HUES6 (cell line): Measurements from ENCODE around the gene SKIC3.

Experiments
- H3K27ac ChIP-seq: 2 replicates; pipeline ENCODE4 v1.7.0; 2013; ENCODE audit warnings: low read depth, mild to moderate bottlenecking, low read length, inconsistent platforms
- H3K27me3 ChIP-seq: 2 replicates; pipeline ENCODE4 v1.6.1; 2013; ENCODE audit warnings: low read length; ENCODE audit not compliant: control insufficient read depth, insufficient read depth
- H3K36me3 ChIP-seq: 2 replicates; pipeline ENCODE4 v1.6.1; 2013; ENCODE audit warnings: low read length; ENCODE audit not compliant: control insufficient read depth, insufficient read depth
- H3K4me1 ChIP-seq: 2 replicates; pipeline ENCODE4 v1.6.1; 2013; ENCODE audit warnings: low read length; ENCODE audit not compliant: control insufficient read depth, insufficient read depth
- H3K4me3 ChIP-seq: 2 replicates; pipeline ENCODE4 v1.5.1; 2013; ENCODE audit warnings: low read depth, low read length
- H3K9ac ChIP-seq: one replicate; pipeline ENCODE4 v1.6.1; 2013; ENCODE audit warnings: mild to moderate bottlenecking, low read length
- H3K9me3 ChIP-seq: 2 replicates; pipeline ENCODE4 v1.6.1; 2013; ENCODE audit warnings: low read depth, low read length; ENCODE audit not compliant: control insufficient read depth, insufficient read depth

The SKIC3 gene

GRCh38 chr5:95532415-95532814 lies 22.4 kb downstream of the SKIC3 start:
- peaks cover 47% of the 10 kb centered on the region for H3K36me3 ChIP-seq
- peak overlapping the region; percentile 14; the same call in 1 of the 2 replicates for H3K4me3 ChIP-seq
- peak overlapping the region; percentile 34 for H3K27ac ChIP-seq

GRCh38 chr5:95531491-95531890 lies 23.3 kb downstream of the SKIC3 start:
- Histone ChIP-seq H3K27ac (no peak overlapping the region), H3K27me3 (no peaks in the 10 kb centered on the region), H3K4me3 (no peak overlapping the region), H3K9me3 (no peaks in the 10 kb centered on the region), H3K36me3 (peaks cover 47% of the 10 kb centered on the region), H3K4me1 (peaks cover 29% of the 10 kb centered on the region), H3K9ac (no peak overlapping the region)

More at GRCh38 chr5:95532415-95532814, 22.4 kb downstream of the SKIC3 start:
- H3K4me1 ChIP-seq: peaks cover 29% of the 10 kb centered on the region
- no peak overlapping the region for H3K9ac ChIP-seq
- no peaks in the 10 kb centered on the region for H3K27me3 ChIP-seq
- no peaks in the 10 kb centered on the region for H3K9me3 ChIP-seq

- Histone ChIP-seq H3K4me3 (no peak overlapping the region), H3K4me1 (peaks cover 29% of the 10 kb centered on the region), H3K36me3 (peaks cover 51% of the 10 kb centered on the region)
These were observed 24.4 kb downstream of the SKIC3 start for GRCh38 chr5:95530416-95530815.

DNA sequence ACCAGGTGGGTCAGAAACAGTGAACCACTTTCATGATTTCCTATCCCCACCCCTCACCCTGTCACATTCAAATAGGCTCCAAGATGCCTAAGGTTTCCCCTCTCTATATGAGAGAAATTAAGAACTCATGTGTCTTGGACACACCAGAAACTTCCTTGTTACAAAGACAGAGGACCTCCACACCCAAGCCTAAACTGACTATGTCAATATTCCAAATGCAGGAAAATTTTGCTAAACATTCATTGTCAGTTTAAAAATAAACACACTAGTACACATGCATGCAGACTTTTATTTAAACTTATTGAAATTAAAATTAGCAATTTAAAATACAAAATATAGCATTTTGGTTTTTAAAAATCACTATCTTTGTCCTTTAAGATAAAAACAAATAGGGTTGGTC lies 26.2 kb downstream of the SKIC3 start:
- H3K4me1 ChIP-seq: peaks cover 20% of the 10 kb centered on the region
- H3K9ac ChIP-seq: no peak overlapping the region
- H3K9me3 ChIP-seq: no peaks in the 10 kb centered on the region
- no peak overlapping the region for H3K27ac ChIP-seq
- H3K4me3 ChIP-seq: no peak overlapping the region
- no peaks in the 10 kb centered on the region for H3K27me3 ChIP-seq
- peaks cover 63% of the 10 kb centered on the region for H3K36me3 ChIP-seq

More at GRCh38 chr5:95530416-95530815, 24.4 kb downstream of the SKIC3 start:
- no peak overlapping the region for H3K27ac ChIP-seq
- no peak overlapping the region for H3K9ac ChIP-seq
- H3K27me3 ChIP-seq: no peaks in the 10 kb centered on the region
- no peaks in the 10 kb centered on the region for H3K9me3 ChIP-seq

GRCh38 chr5:95526871-95527270 lies 27.9 kb downstream of the SKIC3 start:
- H3K36me3 ChIP-seq: peaks cover 77% of the 10 kb centered on the region
- H3K27ac ChIP-seq: no peak overlapping the region
- peaks cover 4% of the 10 kb centered on the region for H3K4me1 ChIP-seq
- no peaks in the 10 kb centered on the region for H3K27me3 ChIP-seq
- no peak overlapping the region for H3K9ac ChIP-seq
- H3K9me3 ChIP-seq: no peaks in the 10 kb centered on the region
- H3K4me3 ChIP-seq: no peak overlapping the region

GRCh38 chr5:95524423-95524822 lies 30.4 kb downstream of the SKIC3 start:
- Histone ChIP-seq H3K4me1 (no peaks in the 10 kb centered on the region), H3K27me3 (no peaks in the 10 kb centered on the region), H3K9me3 (no peaks in the 10 kb centered on the region), H3K9ac (no peak overlapping the region), H3K36me3 (peaks cover 90% of the 10 kb centered on the region), H3K27ac (no peak overlapping the region), H3K4me3 (no peak overlapping the region)

GRCh38 chr5:95520206-95520605 lies 34.6 kb downstream of the SKIC3 start:
- Histone ChIP-seq H3K36me3 (peaks cover 86% of the 10 kb centered on the region), H3K27me3 (no peaks in the 10 kb centered on the region), H3K9me3 (no peaks in the 10 kb centered on the region), H3K4me3 (no peak overlapping the region), H3K9ac (no peak overlapping the region), H3K27ac (no peak overlapping the region), H3K4me1 (no peaks in the 10 kb centered on the region)

DNA sequence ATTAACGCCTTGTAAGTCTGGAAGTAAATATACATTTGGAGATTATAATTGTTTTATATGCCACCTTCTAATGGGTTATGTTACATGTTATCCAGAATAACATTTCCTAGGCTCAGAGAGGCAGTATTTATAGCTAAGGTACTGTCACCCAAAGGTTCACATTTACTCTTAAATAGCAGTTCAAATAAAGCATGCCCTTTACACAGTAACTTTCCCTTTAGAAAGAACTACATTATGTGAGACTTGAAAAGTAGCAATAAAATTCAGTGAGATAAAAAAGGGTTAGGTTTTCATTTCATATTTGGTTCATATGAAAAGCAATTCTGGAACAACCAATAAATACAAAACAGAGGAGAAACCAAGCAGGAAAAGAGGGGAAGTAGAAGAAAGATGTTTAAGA lies 35.1 kb downstream of the SKIC3 start:
- H3K4me1 ChIP-seq: no peaks in the 10 kb centered on the region
- no peak overlapping the region for H3K4me3 ChIP-seq
- H3K27ac ChIP-seq: no peak overlapping the region
- peaks cover 87% of the 10 kb centered on the region for H3K36me3 ChIP-seq
- H3K27me3 ChIP-seq: no peaks in the 10 kb centered on the region
- no peaks in the 10 kb centered on the region for H3K9me3 ChIP-seq
- H3K9ac ChIP-seq: no peak overlapping the region

- peaks cover 88% of the 10 kb centered on the region for H3K36me3 ChIP-seq
- H3K4me3 ChIP-seq: no peak overlapping the region
- no peaks in the 10 kb centered on the region for H3K9me3 ChIP-seq
- H3K9ac ChIP-seq: no peak overlapping the region
- no peaks in the 10 kb centered on the region for H3K27me3 ChIP-seq
- H3K27ac ChIP-seq: no peak overlapping the region
- no peaks in the 10 kb centered on the region for H3K4me1 ChIP-seq
These were observed 35.6 kb downstream of the SKIC3 start for GRCh38 chr5:95519151-95519550.

- Histone ChIP-seq H3K27me3 (no peaks in the 10 kb centered on the region), H3K27ac (no peak overlapping the region), H3K9me3 (no peaks in the 10 kb centered on the region), H3K4me3 (no peak overlapping the region), H3K4me1 (no peaks in the 10 kb centered on the region), H3K9ac (no peak overlapping the region), H3K36me3 (peaks cover 88% of the 10 kb centered on the region)
These were observed 36.4 kb downstream of the SKIC3 start for GRCh38 chr5:95518417-95518816.

- Histone ChIP-seq H3K4me1 (no peaks in the 10 kb centered on the region), H3K27me3 (no peaks in the 10 kb centered on the region), H3K36me3 (peaks cover 94% of the 10 kb centered on the region), H3K4me3 (no peak overlapping the region), H3K27ac (no peak overlapping the region), H3K9me3 (no peaks in the 10 kb centered on the region), H3K9ac (no peak overlapping the region)
These were observed 43.2 kb downstream of the SKIC3 start for GRCh38 chr5:95511606-95512005.

GRCh38 chr5:95508550-95508949 lies 46.2 kb downstream of the SKIC3 start:
- Histone ChIP-seq H3K36me3 (peaks cover 74% of the 10 kb centered on the region), H3K9ac (no peak overlapping the region), H3K4me1 (no peaks in the 10 kb centered on the region), H3K27me3 (no peaks in the 10 kb centered on the region), H3K27ac (no peak overlapping the region), H3K4me3 (no peak overlapping the region), H3K9me3 (no peaks in the 10 kb centered on the region)
